Colonic mucosa (tissue), 4 donors: ENCODE measurements around the gene FAM216B. TPM values are rescaled to one million over a fixed set of nuclear protein-coding genes. Genes with fewer than 3 reads are reported as not detected.

Source experiments
- DNase-seq: peaks from one replicate; pipeline ENCODE4 v3.0.0-alpha.2; 2020
- H3K27ac ChIP-seq: fragments of 200-600 bp; one replicate; pipeline ENCODE4 v1.8.0; 2021
- H3K27me3 ChIP-seq: fragments of 200-600 bp; one replicate; pipeline ENCODE4 v1.8.0; 2021
- H3K36me3 ChIP-seq: fragments of 200-600 bp; one replicate; pipeline ENCODE4 v1.8.0; 2021
- H3K4me1 ChIP-seq: fragments of 200-600 bp; one replicate; pipeline ENCODE4 v1.8.0; 2021; ENCODE audit warnings: mild to moderate bottlenecking
- H3K4me3 ChIP-seq: fragments of 200-600 bp; one replicate; pipeline ENCODE4 v1.8.0; 2021
- H3K9ac ChIP-seq, 2 donors: one replicate each; pipeline ENCODE4 v1.7.0; 2013; ENCODE audit warnings: control low read depth in 2 of 2, low read depth in 2 of 2, low read length in 2 of 2
- H3K9me3 ChIP-seq: fragments of 200-600 bp; one replicate; pipeline ENCODE4 v1.8.0; 2021
- intact Hi-C: fragments of 100-400 bp; cut with DNase I; formaldehyde crosslinking; loops from one replicate; pipeline ENCODE4 v1.14.1; 2022
- total RNA-seq, 2 donors: library from RNA; stranded (reverse); fragmentation: NEBNext Ultra II Directional in 1 of 2; extraction: Animal tissue kit (Norgen Biotek cat#: 25700) in 1 of 2; gene quantifications; one replicate each; pipeline ENCODE4 v1.2.1, GENCODE V29; 2021
- TF ChIP-seq, protein P1 (sequence below): fragments of 200-600 bp; IDR thresholded peaks from one replicate; pipeline ENCODE4 v1.8.0; 2022; ENCODE audit warnings: antibody characterized with exemption, mild to moderate bottlenecking
- donor health status: healthy.
- donor health status: DM: no; HTN: no; CAD: no.
- donor health status: DM: no; HTN: no; CAD: no.

The FAM216B gene
- under 1 TPM in 1 of 2 donors, not detected in 1; 0.08 TPM for total RNA-seq

DNA sequence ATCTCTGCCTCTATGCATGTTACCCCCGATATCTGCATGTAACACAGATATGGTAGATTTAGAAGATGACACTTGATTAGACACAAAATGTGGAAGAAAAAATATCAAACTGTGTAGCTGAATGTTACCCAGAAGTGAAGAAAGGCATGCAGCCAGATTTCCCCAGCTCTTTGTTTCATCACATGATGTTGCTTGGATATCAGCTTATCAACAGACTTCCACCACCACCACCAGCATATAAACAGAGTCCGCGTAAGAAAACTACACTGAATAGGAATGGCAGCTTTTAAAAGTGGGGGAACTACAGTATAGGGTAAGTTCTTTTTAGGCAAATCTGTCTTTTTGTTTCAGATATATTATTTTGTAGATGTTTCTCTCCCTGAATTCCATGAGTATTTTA lies at the start of gene FAM216B:
Gene FAM216B, plus strand, starts transcription at position 233 of the 400 bp plus-strand sequence. CDS start 2,484 bp downstream, outside the sequence.
- Histone ChIP-seq H3K4me1 (no peaks in the 10 kb centered on the region), H3K36me3 (no peaks in the 10 kb centered on the region), H3K9ac (no peak within 1 kb of the TSS), H3K9me3 (no peaks in the 10 kb centered on the region), H3K27me3 (no peaks in the 10 kb centered on the region), H3K27ac (no peak within 1 kb of the TSS), H3K4me3 (no peak within 1 kb of the TSS)
- DNase-seq = no peak
- intact Hi-C loops = no loop called here
- TF ChIP-seq, protein P1, sequence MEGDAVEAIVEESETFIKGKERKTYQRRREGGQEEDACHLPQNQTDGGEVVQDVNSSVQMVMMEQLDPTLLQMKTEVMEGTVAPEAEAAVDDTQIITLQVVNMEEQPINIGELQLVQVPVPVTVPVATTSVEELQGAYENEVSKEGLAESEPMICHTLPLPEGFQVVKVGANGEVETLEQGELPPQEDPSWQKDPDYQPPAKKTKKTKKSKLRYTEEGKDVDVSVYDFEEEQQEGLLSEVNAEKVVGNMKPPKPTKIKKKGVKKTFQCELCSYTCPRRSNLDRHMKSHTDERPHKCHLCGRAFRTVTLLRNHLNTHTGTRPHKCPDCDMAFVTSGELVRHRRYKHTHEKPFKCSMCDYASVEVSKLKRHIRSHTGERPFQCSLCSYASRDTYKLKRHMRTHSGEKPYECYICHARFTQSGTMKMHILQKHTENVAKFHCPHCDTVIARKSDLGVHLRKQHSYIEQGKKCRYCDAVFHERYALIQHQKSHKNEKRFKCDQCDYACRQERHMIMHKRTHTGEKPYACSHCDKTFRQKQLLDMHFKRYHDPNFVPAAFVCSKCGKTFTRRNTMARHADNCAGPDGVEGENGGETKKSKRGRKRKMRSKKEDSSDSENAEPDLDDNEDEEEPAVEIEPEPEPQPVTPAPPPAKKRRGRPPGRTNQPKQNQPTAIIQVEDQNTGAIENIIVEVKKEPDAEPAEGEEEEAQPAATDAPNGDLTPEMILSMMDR = no peak

DNA sequence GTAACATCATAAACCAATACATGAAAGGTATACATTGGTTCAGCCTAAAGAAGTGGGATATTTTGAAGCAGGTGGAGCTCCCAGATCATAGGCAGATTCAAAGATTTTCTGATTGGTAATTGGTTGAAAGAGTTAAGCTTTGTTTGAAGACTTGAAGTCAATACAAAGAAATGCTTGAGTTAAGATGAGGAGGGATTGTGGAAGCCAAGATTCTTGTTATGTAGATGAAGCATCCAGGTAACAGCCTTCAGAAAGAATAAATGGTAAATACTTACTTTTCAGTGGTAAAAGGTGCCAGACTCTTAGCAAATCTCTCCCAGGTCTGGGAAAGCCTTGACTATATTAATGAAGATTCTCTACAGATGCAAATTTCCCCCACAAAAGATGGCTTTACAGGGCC lies 49.3 kb upstream of the FAM216B start:
- DNase-seq = no peak
- Histone ChIP-seq H3K4me1 (no peaks in the 10 kb centered on the region), H3K27ac (no peak overlapping the region), H3K4me3 (no peak overlapping the region), H3K9ac (no peak overlapping the region), H3K27me3 (no peaks in the 10 kb centered on the region), H3K36me3 (no peaks in the 10 kb centered on the region), H3K9me3 (no peaks in the 10 kb centered on the region)
- intact Hi-C loops = no loop called here
- TF ChIP-seq, protein P1 = no peak

DNA sequence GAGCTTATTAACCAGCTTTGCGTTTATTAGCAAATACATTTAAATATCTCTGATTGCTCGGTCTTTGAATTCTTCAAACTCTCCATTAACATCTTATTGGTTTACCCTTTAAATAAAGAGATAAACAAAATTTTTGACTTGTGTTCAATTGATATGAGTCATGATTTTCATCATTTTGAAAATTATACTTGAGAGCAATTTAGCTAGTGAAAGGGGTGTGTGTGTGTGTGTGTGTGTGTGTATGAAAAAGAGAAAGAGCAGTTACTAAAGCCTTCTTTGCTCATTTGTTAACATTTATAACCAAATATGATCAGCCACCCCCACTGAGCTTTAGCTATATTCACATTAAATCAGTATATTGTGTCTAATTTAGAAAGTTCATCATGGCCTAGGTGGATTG lies 48.3 kb upstream of the FAM216B start:
- no peak overlapping the region for H3K9ac ChIP-seq
- H3K27ac ChIP-seq = no peak overlapping the region
- H3K4me1 ChIP-seq = no peaks in the 10 kb centered on the region
- intact Hi-C loops = no loop called here
- TF ChIP-seq, protein P1 = no peak
- H3K9me3 ChIP-seq = no peaks in the 10 kb centered on the region
- H3K36me3 ChIP-seq = no peaks in the 10 kb centered on the region
- no peak overlapping the region for H3K4me3 ChIP-seq
- DNase-seq = no peak
- H3K27me3 ChIP-seq = no peaks in the 10 kb centered on the region

DNA sequence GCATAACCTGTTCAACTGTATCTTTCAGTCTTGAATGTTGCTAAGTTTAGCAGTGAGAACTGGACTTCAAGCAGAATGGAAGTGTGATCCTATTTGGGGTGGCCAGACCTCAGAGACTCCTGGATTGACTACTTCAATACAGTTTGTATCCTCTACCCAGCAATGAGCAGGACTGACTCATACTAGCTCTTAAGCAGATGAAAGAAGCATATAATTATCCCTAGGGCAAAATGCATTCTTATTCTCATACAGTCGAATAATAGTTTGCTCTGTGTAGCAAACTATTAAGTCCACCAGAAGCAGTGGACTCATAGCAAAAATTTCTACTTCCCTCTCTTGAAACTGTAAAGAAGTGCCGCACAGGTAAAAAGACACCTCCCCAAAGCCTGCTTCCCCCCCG lies 46.4 kb upstream of the FAM216B start:
- TF ChIP-seq, protein P1 = no peak
- no peaks in the 10 kb centered on the region for H3K9me3 ChIP-seq
- H3K4me3 ChIP-seq = no peak overlapping the region
- no peaks in the 10 kb centered on the region for H3K4me1 ChIP-seq
- H3K27me3 ChIP-seq = no peaks in the 10 kb centered on the region
- no peak for DNase-seq
- H3K27ac ChIP-seq = no peak overlapping the region
- H3K9ac ChIP-seq = no peak overlapping the region
- intact Hi-C loops = no loop called here
- H3K36me3 ChIP-seq = no peaks in the 10 kb centered on the region

DNA sequence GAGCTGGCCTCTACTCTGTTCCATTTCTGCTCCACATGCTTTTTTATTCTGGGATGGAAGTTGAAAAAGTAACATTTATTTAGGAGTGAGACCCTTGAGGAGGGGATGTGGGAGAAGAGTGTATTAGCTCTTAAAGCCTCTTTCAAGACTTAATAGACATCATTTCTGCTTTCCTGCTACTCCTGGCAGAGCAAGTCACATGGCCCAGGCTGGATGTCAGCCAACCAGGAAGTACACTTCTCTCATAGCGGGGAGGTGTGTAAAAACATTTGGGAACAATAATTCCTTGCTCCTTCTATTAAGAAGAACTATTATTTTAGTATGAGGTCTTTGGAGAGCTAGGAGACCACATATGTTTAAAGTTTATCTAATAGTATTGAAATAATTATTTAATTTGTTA lies 40.6 kb upstream of the FAM216B start:
- DNase-seq = peak; percentile 45
- no peak overlapping the region for H3K27ac ChIP-seq
- H3K4me1 ChIP-seq = no peaks in the 10 kb centered on the region
- no peaks in the 10 kb centered on the region for H3K36me3 ChIP-seq
- intact Hi-C loops = no loop called here
- H3K9ac ChIP-seq = no peak overlapping the region
- no peak overlapping the region for H3K4me3 ChIP-seq
- TF ChIP-seq, protein P1 = no peak
- H3K27me3 ChIP-seq = no peaks in the 10 kb centered on the region
- no peaks in the 10 kb centered on the region for H3K9me3 ChIP-seq

DNA sequence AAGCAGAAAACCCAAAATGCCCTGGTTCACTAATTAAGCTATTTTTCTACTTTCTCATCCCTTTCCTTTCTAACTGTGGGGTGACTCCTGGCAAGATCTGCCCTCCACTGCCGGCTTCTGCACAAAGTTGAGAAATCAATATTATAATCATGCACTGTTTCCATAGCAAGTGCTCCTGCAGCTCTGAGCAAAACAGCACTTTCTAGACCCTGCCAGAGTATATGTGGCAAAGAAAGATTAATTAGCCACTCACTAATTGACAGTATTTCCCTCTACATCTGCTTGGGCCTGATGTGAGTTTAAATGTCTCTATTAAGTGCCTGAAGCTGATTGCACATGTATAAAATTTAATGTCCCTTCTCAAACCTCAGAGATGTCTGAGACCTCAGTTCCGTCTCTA lies 39.5 kb upstream of the FAM216B start:
- H3K27ac ChIP-seq = no peak overlapping the region
- H3K27me3 ChIP-seq = no peaks in the 10 kb centered on the region
- H3K9ac ChIP-seq = no peak overlapping the region
- DNase-seq = no peak
- H3K4me1 ChIP-seq = no peaks in the 10 kb centered on the region
- H3K36me3 ChIP-seq = no peaks in the 10 kb centered on the region
- TF ChIP-seq, protein P1 = no peak
- H3K9me3 ChIP-seq = no peaks in the 10 kb centered on the region
- intact Hi-C loops = no loop called here
- no peak overlapping the region for H3K4me3 ChIP-seq
